Ovary (tissue), 9 donors: ENCODE data around the gene UPB1. TPM values are rescaled to one million over a fixed set of nuclear protein-coding genes. Genes with fewer than 3 reads are reported as not detected.

Source experiments
- DNase-seq, 5 donors: peaks; one replicate each; pipeline ENCODE4 v3.0.0-alpha.2; 2019 to 2020
- H3K27ac ChIP-seq, 2 donors: fragments of 200-600 bp; one replicate each; pipeline versions ENCODE4 v1.5.1 to v1.8.0; 2019 to 2022
- H3K27me3 ChIP-seq: fragments of 200-600 bp; one replicate; pipeline ENCODE4 v1.8.0; 2022
- H3K36me3 ChIP-seq: fragments of 200-600 bp; sonication (generic); one replicate; pipeline ENCODE4 v1.5.1; 2019
- H3K4me1 ChIP-seq: one replicate; pipeline ENCODE4 v1.8.1; 2013; ENCODE audit warnings: mild to moderate bottlenecking, moderate library complexity; ENCODE audit not compliant: insufficient read depth
- H3K4me3 ChIP-seq: fragments of 200-600 bp; sonication (generic); one replicate; pipeline ENCODE4 v1.5.1; 2017
- H3K9me3 ChIP-seq, 2 donors: fragments of 200-600 bp in 1 of 2; sonication (generic) in 1 of 2; one replicate each; pipeline versions ENCODE4 v1.5.1 to v1.8.1; 2013 to 2019; ENCODE audit warnings: mild to moderate bottlenecking in 1 of 2, moderate library complexity in 1 of 2
- EP300 ChIP-seq: sonication (generic); formaldehyde crosslinking; IDR thresholded peaks from one replicate; pipeline ENCODE4 v1.6.1; 2017; ENCODE audit warnings: antibody characterized with exemption
- POLR2A ChIP-seq: fragments of 450-650 bp; IDR thresholded peaks from one replicate; pipeline ENCODE4 v1.6.1; 2017; ENCODE audit warnings: antibody characterized with exemption, mild to moderate bottlenecking, moderate library complexity
- WGBS, 3 donors: extraction: QIAGEN DNeasy Blood & Tissue Kit in 1 of 3; methylation state at CpG; one replicate each; pipeline versions ENCODE4 v1.1.5 to v1.1.7; 2013 to 2017; 5-methylcytosine and 5-hydroxymethylcytosine counted together
- intact Hi-C, 4 donors: fragments of 100-400 bp; cut with DNase I; formaldehyde crosslinking; loops; one replicate each; pipeline versions ENCODE4 v1.11.0 to v1.15.1; 2022 to 2023
- polyA plus RNA-seq, 2 donors: library from polyadenylated mRNA; stranded (reverse); fragments of 200-250 nt in 1 of 2; fragments of 350-450 nt in 1 of 2; fragmentation: Illumina TruSeq in 1 of 2; extraction: RNeasy Lipid Tissue Mini Kit (QIAGEN cat#74804) in 1 of 2; gene quantifications; one replicate each; pipeline ENCODE4 v1.2.3, GENCODE V29; 2013 to 2014
- total RNA-seq, 7 donors: library from RNA; depleted of rRNA in 2 of 7; stranded (reverse); fragments of >200 nt in 2 of 7; fragmentation: NEBNext Ultra II Directional in 3 of 7; extraction: Animal tissue kit (Norgen Biotek cat#: 25700) in 3 of 7; gene quantifications; one replicate each; pipeline versions ENCODE4 v1.1.0 to v1.2.4, GENCODE V29; 2016 to 2023
- TF ChIP-seq, protein P1 (sequence below), 3 donors: fragments of 450-650 bp in 2 of 3; fragments of 200-600 bp in 1 of 3; IDR thresholded peaks; one replicate each; pipeline versions ENCODE4 v1.5.1 to v1.8.0; 2016 to 2022; ENCODE audit warnings: antibody characterized with exemption in 3 of 3, mild to moderate bottlenecking in 1 of 3
- donor health status: DM: no; HTN: no; CAD: no; lungs with moderate emphysema.
- donor health status: DM: no; HTN: no; CAD: no.
- donor health status: Bipolar disorder and iron deficiency.
- donor health status: DM: yes; HTN: yes; CAD: no.
- donor health status: DM: no; HTN: no; CAD: no.
- donor health status: DM: yes; HTN: yes; CAD: no.

Gene UPB1
- total and polyA plus RNA-seq, 9 donors: 0.15 to 1.2 (median 0.33) TPM; not detected in 2

DNA sequence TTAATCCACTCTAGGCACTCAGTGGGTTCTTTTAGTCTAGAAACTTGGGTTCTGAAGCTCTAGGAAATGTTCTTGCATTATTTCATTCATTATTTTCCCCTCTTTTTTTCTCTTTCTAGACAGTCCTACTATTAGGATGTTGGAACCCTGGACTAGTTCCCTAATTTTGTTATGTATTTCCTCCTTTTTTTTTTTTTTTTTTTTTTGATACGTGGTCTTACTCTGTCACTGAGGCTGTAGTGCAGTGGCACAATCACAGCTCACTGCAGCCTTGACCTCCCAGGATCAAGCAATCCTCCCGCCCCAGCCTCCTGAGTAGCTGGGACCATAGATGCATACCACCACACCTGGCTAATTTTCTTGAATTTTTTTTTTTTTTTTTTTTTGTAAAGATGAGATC, 9.4 kb downstream of the UPB1 start:
- Histone ChIP-seq H3K4me1 (no peaks in the 10 kb centered on the region), H3K36me3 (no peaks in the 10 kb centered on the region)
- intact Hi-C loops: loop anchor here in 2 of 4 donors (5.0 to 10.0 kb wide), 2 partner anchors 77 to 180 kb away; partner anchors contain the start of gene ADORA2A (in 1 of the 2)

DNA sequence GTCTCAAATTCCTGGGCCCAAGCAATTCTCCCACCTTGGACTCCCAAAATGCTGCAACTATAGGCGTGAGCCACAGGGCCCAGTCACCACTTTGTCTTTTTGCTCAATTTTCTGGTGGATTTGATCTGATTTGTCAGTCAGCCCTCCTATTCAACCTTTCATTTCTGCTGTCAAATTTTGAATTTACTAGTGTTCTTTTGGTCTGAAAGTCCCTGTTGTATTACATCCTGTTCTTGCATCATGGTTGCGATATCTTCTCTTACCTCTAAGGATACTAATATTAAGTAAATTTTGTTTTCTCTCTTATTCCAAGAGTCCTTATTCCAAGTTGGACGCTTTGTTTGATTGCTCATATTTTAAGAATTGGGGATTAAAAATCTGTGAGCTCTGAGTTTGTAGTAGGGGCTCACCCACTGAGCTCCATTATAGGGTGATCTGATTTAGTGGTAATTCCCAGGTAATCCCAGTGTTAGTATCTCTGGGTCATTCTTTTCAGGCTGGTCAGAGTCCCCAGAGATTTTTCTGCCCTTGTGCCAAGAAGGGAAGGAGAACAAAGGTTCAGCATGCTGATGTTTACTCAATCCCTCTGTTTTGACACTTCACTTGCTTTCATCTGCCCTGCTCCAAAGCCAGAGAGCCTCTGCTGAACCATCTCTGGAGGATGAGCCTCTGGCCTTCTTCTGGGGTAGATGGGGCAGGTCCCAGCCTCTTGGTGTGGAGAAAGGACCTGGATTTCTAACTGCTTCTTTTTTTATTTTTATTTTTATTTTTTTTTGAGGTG, 10.0 kb downstream of the UPB1 start:
- Histone ChIP-seq H3K4me3 (no peak overlapping the region), H3K27me3 (no peaks in the 10 kb centered on the region), H3K36me3 (no peaks in the 10 kb centered on the region), H3K27ac (no peak overlapping the region), H3K9me3 (no peaks in the 10 kb centered on the region), H3K4me1 (no peaks in the 10 kb centered on the region)
- intact Hi-C loops: loop anchor here in 2 of 4 donors (5.0 to 10.0 kb wide), 2 partner anchors 78 to 180 kb away; partner anchors contain the start of gene ADORA2A (in 1 of the 2)
- 89 to 96% (median 93%) methylated on average over 3 of the region's 3 CpGs for WGBS, 3 donors
- TF ChIP-seq, protein P1, sequence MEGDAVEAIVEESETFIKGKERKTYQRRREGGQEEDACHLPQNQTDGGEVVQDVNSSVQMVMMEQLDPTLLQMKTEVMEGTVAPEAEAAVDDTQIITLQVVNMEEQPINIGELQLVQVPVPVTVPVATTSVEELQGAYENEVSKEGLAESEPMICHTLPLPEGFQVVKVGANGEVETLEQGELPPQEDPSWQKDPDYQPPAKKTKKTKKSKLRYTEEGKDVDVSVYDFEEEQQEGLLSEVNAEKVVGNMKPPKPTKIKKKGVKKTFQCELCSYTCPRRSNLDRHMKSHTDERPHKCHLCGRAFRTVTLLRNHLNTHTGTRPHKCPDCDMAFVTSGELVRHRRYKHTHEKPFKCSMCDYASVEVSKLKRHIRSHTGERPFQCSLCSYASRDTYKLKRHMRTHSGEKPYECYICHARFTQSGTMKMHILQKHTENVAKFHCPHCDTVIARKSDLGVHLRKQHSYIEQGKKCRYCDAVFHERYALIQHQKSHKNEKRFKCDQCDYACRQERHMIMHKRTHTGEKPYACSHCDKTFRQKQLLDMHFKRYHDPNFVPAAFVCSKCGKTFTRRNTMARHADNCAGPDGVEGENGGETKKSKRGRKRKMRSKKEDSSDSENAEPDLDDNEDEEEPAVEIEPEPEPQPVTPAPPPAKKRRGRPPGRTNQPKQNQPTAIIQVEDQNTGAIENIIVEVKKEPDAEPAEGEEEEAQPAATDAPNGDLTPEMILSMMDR (IDR thresholded peaks at IDR 0.05): no peak
- TF ChIP-seq EP300 (no peak), POLR2A (no peak)
- DNase-seq: no peak

More for the DNA sequence above, 9.4 kb downstream of the UPB1 start:
- Histone ChIP-seq H3K9me3 (no peaks in the 10 kb centered on the region), H3K27me3 (no peaks in the 10 kb centered on the region), H3K27ac (no peak overlapping the region), H3K4me3 (no peak overlapping the region)
- no peak for DNase-seq
- TF ChIP-seq EP300 (no peak), POLR2A (no peak)
- TF ChIP-seq, protein P1 (IDR thresholded peaks at IDR 0.05): no peak
- WGBS, 3 donors: 90 to 96% (median 90%) methylated on average over 2 of the region's 2 CpGs

DNA sequence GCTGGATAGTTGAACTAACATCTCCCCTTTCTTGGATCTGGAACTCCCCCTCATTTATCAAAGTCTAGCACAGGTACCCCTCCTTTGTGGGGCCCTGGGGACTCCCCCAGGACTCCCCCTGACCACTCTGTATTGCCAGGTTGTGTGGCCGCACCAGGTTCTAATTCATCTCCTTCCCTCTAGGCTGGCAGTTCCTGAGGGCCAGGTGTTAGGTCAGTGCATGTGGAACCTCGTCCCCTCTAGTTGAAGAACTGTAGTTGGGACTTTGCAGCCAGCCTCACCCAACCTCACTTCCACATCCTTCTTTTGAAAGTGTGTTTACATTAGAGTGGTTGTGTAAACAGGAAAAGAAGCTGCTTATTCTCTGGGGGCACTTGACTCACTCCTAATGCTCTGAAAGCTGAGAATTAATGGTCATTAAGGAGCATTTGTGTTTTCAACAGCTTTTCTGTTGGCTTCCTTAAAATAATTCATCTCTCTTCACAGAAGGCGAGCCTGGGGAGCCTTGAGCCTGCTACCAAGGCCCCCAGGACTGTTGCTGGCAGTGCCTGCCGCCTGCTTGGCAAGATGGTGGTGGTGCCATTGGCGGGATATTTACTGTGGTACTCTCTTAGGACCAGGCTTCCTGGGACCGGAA, 11.8 kb downstream of the UPB1 start:
- Histone ChIP-seq H3K4me1 (no peaks in the 10 kb centered on the region), H3K4me3 (no peak overlapping the region), H3K27ac (no peak overlapping the region), H3K9me3 (no peaks in the 10 kb centered on the region), H3K36me3 (no peaks in the 10 kb centered on the region), H3K27me3 (no peaks in the 10 kb centered on the region)
- WGBS, 3 donors: 77 to 83% (median 78%) methylated on average over 6 of the region's 6 CpGs
- intact Hi-C loops: loop anchor here in 1 of 4 donors (10.0 kb wide), 1 partner anchor 182 kb away; no protein-coding TSS in a partner anchor
- TF ChIP-seq POLR2A (no peak), EP300 (no peak)
- TF ChIP-seq, protein P1 (IDR thresholded peaks at IDR 0.05): no peak
- DNase-seq: peak in 1 of 5 donors; percentile 7

DNA sequence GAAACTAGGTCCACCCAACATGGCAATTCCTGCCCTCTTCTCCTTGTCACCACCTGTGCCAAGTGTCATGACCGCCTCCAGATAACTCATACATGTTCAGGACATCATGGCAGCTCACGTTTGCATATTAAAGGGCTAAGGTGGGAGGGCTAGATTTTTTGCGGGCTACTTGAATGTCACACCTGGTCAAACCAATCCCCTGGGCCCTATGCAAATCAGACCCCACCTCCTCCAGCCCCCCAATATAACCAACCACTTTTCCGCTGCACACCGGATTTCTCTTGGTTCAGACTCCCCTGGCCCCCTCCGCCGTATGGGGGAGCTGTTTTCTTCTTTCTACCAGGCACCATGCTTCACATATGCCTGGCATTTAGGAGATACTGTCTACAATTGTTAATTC, 12.6 kb downstream of the UPB1 start:
- TF ChIP-seq POLR2A (no peak), EP300 (no peak)
- TF ChIP-seq, protein P1 (IDR thresholded peaks at IDR 0.05): no peak
- H3K4me3 ChIP-seq: no peak overlapping the region
- intact Hi-C loops: loop anchor here in 1 of 4 donors (10.0 kb wide), 1 partner anchor 183 kb away; no protein-coding TSS in a partner anchor
- H3K27me3 ChIP-seq: no peaks in the 10 kb centered on the region
- H3K36me3 ChIP-seq: no peaks in the 10 kb centered on the region
- no peak overlapping the region for H3K27ac ChIP-seq
- no peaks in the 10 kb centered on the region for H3K9me3 ChIP-seq
- peak in 1 of 5 donors; percentile 6 for DNase-seq
- H3K4me1 ChIP-seq: no peaks in the 10 kb centered on the region
- WGBS, 3 donors: 69 to 73% (median 70%) methylated on average over 7 of the region's 7 CpGs
